HFF-Myc (cell line): Measurements from ENCODE around the gene OR6B3.

ENCODE experiments used
- DNase-seq: peaks from one replicate; pipeline ENCODE4 v3.0.0-alpha.2; 2011; ENCODE audit warnings: low read depth; ENCODE audit errors: extremely low read depth
- H3K4me3 ChIP-seq: replicated peaks from 2 replicates; pipeline ENCODE4 v1.5.1; 2011; ENCODE audit warnings: low read depth, mild to moderate bottlenecking, control low read depth, low read length
- CTCF ChIP-seq: IDR thresholded peaks from 2 replicates; pipeline ENCODE4 v1.5.1; 2012; ENCODE audit warnings: mild to moderate bottlenecking, low read depth, low read length, control low read depth; ENCODE audit errors: missing control alignments

The OR6B3 gene

GRCh38 chr2:240033330-240033678, 20.0 kb downstream of the OR6B3 start:
- H3K4me3 ChIP-seq: no peak overlapping the region
- no peak for DNase-seq
- no peak for TF ChIP-seq CTCF

- no peak overlapping the region for H3K4me3 ChIP-seq
- no peak for TF ChIP-seq CTCF
- no peak for DNase-seq
These were observed 20.7 kb downstream of the OR6B3 start for GRCh38 chr2:240032406-240033329.

- no peak within 1 kb of the TSS for H3K4me3 ChIP-seq
- no peak for TF ChIP-seq CTCF
- no peak for DNase-seq
These were observed 22.8 kb downstream of the OR6B3 start, which contains the start of gene OR6B2 for GRCh38 chr2:240030379-240031094. Gene OR6B2, minus strand, starts transcription at chr2:240030429. Its CDS starts 0 bp downstream, at chr2:240030429.

GRCh38 chr2:240024766-240025165, 28.6 kb downstream of the OR6B3 start:
- DNase-seq: no peak
- no peak for TF ChIP-seq CTCF
- H3K4me3 ChIP-seq: peak overlapping the region; percentile 90

- no peak for DNase-seq
- H3K4me3 ChIP-seq: peak overlapping the region; percentile 90
- TF ChIP-seq CTCF: no peak
These were observed 29.5 kb downstream of the OR6B3 start for GRCh38 chr2:240023792-240024191.

- TF ChIP-seq CTCF: peak; percentile 98
- peak; percentile 12 for DNase-seq
- H3K4me3 ChIP-seq: no peak overlapping the region
These were observed 31.7 kb downstream of the OR6B3 start for GRCh38 chr2:240021488-240022104.
